Measurements from ENCODE around the gene SAMD14. TPM values are rescaled to one million over a fixed set of nuclear protein-coding genes. Genes with fewer than 3 reads are reported as not detected.

SAMD14 gene
- total and polyA plus RNA-seq, 2 experiments from 2014 or later: 0.70 to 4.7 TPM

DNA sequence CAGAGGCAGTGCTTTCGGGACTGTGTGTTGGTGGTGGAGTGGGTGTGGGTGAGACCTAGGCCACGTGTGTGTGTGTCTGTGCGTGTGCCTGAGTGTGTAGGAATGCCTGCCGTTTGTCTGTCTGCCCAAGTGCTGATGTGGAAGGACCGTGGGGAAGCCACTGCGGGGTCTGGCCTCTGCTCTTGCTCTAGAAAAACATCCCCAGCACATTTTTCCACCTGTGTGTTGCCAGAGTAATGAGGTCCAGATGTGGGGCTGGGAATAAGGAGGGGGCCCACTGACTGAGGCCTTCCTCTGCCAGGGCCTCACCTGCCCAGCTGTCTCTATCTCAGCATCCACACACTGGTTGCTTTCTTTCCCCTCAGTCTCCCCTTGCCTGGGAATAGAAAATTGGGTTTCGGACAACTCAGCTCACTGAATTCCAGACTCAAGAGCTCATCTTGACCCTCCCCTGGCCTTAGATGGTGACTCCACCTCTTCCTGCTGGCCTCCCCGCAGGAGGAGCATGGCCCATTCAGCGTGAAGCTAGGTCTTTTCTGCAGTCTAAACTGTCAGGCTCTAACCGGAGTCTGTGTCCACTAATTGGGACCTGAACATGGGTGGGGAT is 43.5 kb upstream of the SAMD14 start (continued):
- TF ChIP-seq, protein P1, sequence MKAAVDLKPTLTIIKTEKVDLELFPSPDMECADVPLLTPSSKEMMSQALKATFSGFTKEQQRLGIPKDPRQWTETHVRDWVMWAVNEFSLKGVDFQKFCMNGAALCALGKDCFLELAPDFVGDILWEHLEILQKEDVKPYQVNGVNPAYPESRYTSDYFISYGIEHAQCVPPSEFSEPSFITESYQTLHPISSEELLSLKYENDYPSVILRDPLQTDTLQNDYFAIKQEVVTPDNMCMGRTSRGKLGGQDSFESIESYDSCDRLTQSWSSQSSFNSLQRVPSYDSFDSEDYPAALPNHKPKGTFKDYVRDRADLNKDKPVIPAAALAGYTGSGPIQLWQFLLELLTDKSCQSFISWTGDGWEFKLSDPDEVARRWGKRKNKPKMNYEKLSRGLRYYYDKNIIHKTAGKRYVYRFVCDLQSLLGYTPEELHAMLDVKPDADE (IDR thresholded peaks at IDR 0.05): no peak
- TF ChIP-seq ZNF331 (CRISPR knock-in tag; IDR thresholded peaks at IDR 0.05; ENCODE audit: low read depth) (no peak), ZNF114 (CRISPR knock-in tag; IDR thresholded peaks at IDR 0.05) (no peak), NANOG (IDR thresholded peaks at IDR 0.05; ENCODE audit: borderline replicate concordance) (no peak), CREB1 (CRISPR knock-in tag; IDR thresholded peaks at IDR 0.05; ENCODE audit: low read depth) (no peak), POLR2AphosphoS5 (IDR thresholded peaks at IDR 0.05; ENCODE audit: low read depth) (no peak), JUNB (IDR thresholded peaks at IDR 0.05; ENCODE audit: unreplicated experiment) (no peak)
- TF ChIP-seq, protein P2, sequence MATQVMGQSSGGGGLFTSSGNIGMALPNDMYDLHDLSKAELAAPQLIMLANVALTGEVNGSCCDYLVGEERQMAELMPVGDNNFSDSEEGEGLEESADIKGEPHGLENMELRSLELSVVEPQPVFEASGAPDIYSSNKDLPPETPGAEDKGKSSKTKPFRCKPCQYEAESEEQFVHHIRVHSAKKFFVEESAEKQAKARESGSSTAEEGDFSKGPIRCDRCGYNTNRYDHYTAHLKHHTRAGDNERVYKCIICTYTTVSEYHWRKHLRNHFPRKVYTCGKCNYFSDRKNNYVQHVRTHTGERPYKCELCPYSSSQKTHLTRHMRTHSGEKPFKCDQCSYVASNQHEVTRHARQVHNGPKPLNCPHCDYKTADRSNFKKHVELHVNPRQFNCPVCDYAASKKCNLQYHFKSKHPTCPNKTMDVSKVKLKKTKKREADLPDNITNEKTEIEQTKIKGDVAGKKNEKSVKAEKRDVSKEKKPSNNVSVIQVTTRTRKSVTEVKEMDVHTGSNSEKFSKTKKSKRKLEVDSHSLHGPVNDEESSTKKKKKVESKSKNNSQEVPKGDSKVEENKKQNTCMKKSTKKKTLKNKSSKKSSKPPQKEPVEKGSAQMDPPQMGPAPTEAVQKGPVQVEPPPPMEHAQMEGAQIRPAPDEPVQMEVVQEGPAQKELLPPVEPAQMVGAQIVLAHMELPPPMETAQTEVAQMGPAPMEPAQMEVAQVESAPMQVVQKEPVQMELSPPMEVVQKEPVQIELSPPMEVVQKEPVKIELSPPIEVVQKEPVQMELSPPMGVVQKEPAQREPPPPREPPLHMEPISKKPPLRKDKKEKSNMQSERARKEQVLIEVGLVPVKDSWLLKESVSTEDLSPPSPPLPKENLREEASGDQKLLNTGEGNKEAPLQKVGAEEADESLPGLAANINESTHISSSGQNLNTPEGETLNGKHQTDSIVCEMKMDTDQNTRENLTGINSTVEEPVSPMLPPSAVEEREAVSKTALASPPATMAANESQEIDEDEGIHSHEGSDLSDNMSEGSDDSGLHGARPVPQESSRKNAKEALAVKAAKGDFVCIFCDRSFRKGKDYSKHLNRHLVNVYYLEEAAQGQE (IDR thresholded peaks at IDR 0.05; ENCODE audit: unreplicated experiment): no peak

DNA sequence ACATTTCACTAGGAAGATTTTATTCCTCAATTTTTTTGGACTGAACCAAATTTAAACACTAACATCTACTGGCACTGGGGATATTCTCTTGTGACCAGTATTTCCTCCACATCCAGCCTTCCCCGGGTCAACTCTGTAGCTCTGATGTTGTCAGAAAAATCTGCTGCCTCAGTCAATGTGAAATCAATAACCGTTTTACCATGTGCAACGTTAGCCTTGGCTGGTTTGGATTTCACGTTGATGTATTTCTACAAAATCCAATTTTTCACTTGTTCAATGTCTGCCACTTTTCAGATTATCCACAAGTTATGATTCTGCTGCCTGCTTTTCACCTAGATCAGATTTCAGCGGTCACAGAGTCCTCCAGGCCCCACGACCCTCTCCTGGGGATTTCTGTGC is 43.0 kb upstream of the SAMD14 start:
- ATAC-seq: no peak
- no peak overlapping the region for H3K4me2 ChIP-seq
- peak overlapping the region; percentile 43 for H2AFZ ChIP-seq
- DNase-seq (ENCODE audit: low spot score): no peak
- peaks cover 20% of the 10 kb centered on the region for H3K4me1 Mint-ChIP-seq
- no peaks in the 10 kb centered on the region for H3K27me3 ChIP-seq (ENCODE audit: insufficient read depth)
- no peak overlapping the region for H3K4me3 Mint-ChIP-seq
- H3K79me2 ChIP-seq (replicated peaks; ENCODE audit: insufficient read depth): no peaks in the 10 kb centered on the region
- H3K36me3 ChIP-seq (ENCODE audit: insufficient read depth): no peaks in the 10 kb centered on the region
- 0 out of 2 replicates have a peak, but pooled peaks cover 3% of the 10 kb centered on the region for H3F3A ChIP-seq (replicated peaks; ENCODE audit: low read depth)
- no peaks in the 10 kb centered on the region; the same call in 2 of the 3 replicates for H3K9me3 Mint-ChIP-seq
- H3K27me3 Mint-ChIP-seq (ENCODE audit: insufficient read depth, low read depth, poor library complexity): peaks cover 9% of the 10 kb centered on the region
- H3K4me3 ChIP-seq: no peak overlapping the region
- no peaks in the 10 kb centered on the region for H3K9me2 ChIP-seq (ENCODE audit: insufficient read depth)
- H3K36me3 Mint-ChIP-seq (ENCODE audit: low read depth): no peaks in the 10 kb centered on the region
- no peaks in the 10 kb centered on the region for H4K20me1 ChIP-seq (replicated peaks; ENCODE audit: insufficient read depth)
- H3K27ac ChIP-seq (ENCODE audit: low read depth): no peak overlapping the region
- H3K4me1 ChIP-seq (ENCODE audit: insufficient read depth): peaks cover 5% of the 10 kb centered on the region; the same call in 1 of the 2 replicates
- H3K27ac Mint-ChIP-seq: no peak overlapping the region
- TF ChIP-seq EZH2 (IDR thresholded peaks at IDR 0.05; ENCODE audit: low read depth, unreplicated experiment) (no peak), ZNF331 (CRISPR knock-in tag; IDR thresholded peaks at IDR 0.05; ENCODE audit: low read depth) (no peak), ZNF114 (CRISPR knock-in tag; IDR thresholded peaks at IDR 0.05) (no peak), POLR2AphosphoS5 (IDR thresholded peaks at IDR 0.05; ENCODE audit: low read depth) (no peak), STAT1 (IDR thresholded peaks at IDR 0.05; ENCODE audit: unreplicated experiment) (no peak), EZH2phosphoT487 (IDR thresholded peaks at IDR 0.05; ENCODE audit: unreplicated experiment) (no peak), NANOG (IDR thresholded peaks at IDR 0.05; ENCODE audit: borderline replicate concordance) (no peak), CREB1 (CRISPR knock-in tag; IDR thresholded peaks at IDR 0.05; ENCODE audit: low read depth) (no peak), JUNB (IDR thresholded peaks at IDR 0.05; ENCODE audit: unreplicated experiment) (no peak)
- TF ChIP-seq, protein P2 (IDR thresholded peaks at IDR 0.05; ENCODE audit: unreplicated experiment): no peak
- TF ChIP-seq, protein P3, sequence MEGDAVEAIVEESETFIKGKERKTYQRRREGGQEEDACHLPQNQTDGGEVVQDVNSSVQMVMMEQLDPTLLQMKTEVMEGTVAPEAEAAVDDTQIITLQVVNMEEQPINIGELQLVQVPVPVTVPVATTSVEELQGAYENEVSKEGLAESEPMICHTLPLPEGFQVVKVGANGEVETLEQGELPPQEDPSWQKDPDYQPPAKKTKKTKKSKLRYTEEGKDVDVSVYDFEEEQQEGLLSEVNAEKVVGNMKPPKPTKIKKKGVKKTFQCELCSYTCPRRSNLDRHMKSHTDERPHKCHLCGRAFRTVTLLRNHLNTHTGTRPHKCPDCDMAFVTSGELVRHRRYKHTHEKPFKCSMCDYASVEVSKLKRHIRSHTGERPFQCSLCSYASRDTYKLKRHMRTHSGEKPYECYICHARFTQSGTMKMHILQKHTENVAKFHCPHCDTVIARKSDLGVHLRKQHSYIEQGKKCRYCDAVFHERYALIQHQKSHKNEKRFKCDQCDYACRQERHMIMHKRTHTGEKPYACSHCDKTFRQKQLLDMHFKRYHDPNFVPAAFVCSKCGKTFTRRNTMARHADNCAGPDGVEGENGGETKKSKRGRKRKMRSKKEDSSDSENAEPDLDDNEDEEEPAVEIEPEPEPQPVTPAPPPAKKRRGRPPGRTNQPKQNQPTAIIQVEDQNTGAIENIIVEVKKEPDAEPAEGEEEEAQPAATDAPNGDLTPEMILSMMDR (conservative IDR thresholded peaks at IDR 0.05; ENCODE audit: low read depth in 2 of 2): no peak
- TF ChIP-seq, protein P1 (IDR thresholded peaks at IDR 0.05): no peak

All from GM23338 (cell line).